OCI-M2 (cell line): ENCODE data around the gene RNF213.

Source experiments
- DNase-seq: peaks from one replicate; lab custom pipeline; 2025; ENCODE audit not compliant: unreplicated experiment; lab: John Stamatoyannopoulos, UW

The RNF213 gene

GRCh38 chr17:80347536-80347935, 86.9 kb downstream of the RNF213 start:
- DNase-seq, result no peak

- no peak for DNase-seq
Observed at GRCh38 chr17:80347948-80348351, 87.3 kb downstream of the RNF213 start.

- DNase-seq, result no peak
Observed at GRCh38 chr17:80348551-80349150, 88.0 kb downstream of the RNF213 start.

DNA sequence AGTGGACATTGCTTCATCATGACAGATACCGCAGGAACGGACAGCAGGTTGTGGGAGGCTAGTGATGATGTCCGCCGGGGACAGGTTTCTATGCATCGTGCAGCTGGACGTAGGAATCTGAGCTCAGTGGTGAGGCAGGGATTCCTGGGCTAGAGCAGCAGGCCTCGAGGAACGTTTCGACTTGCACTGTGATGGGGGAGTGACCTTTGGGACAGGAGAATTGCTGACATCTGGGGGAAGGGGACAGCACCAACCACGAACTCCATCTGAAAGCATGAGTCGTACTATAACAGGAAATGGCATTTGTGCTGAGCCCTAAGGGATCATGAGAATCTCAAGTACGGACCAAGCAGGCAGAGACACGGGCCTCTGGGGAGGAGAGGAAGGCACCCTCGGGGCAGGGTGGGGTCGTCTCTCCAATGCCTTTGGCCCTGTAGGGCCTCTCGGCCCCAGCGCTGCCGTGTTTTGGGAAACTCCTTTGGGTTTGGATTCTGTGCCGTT, 88.5 kb downstream of the RNF213 start:
- no peak for DNase-seq

GRCh38 chr17:80349751-80350150, 89.1 kb downstream of the RNF213 start:
- DNase-seq, result no peak

DNA sequence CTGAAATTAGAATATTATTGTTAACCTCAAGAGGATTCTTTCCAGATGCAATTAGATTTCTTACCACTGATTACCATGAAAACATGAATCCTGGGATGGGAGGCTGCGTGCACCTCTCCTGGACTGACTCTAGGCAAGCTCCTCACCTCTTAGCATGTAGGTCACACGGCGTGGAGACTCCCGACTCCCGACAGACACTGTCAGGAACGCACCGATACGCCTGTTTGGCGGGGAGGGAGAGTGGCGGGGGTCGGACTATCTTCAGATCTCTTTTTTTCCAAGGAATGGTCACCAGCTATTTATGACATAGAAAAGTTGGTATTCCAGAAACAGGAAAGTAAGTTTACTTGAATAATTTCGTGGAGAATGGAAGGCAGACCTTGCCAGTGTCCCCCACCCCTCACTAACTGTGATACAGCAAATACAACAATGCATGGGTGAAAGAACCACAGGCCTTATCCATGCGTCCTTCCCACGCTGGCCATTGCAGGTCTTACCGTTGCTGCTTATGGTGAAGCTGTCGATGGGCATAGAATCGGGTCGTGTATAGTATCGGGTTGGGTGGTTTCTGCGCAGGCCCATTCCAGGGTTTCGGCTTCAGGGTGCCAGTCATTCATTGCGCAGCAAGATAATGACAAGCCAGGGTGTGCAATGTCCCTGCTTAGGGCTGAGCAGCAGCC, 91.7 kb downstream of the RNF213 start:
- DNase-seq, result no peak

DNA sequence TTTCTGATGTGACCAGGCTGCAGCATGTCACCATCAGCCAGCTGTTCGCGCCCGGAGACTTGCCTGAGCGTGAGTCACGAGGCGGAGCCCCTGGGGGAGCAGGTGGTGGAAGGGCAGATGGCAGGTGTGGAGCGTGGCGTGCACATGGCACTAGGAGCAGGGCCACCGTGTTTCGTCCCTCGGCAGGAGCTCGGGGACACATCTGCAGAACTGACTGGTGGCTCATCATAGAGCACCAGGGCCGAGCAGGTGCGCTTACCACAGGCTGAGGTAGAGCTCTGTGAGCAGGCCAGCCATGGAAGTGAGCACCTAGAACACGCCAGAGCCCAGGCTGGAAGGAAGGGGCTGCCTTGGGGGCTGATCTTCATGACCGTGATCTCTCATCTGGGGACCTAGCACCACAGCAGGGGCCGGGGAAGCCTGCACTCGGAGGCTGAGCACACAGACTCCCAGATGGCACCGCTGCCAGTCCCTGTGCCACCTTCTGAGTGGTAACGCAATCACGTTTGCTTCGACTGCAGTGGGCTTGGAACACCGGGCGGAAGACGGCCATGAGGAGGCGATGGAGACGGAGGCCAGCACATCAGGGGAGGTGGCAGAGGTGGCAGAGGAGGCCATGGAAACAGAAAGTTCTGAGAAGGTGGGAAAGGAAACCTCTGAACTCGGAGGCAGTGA, 92.5 kb downstream of the RNF213 start:
- DNase-seq, result no peak

DNA sequence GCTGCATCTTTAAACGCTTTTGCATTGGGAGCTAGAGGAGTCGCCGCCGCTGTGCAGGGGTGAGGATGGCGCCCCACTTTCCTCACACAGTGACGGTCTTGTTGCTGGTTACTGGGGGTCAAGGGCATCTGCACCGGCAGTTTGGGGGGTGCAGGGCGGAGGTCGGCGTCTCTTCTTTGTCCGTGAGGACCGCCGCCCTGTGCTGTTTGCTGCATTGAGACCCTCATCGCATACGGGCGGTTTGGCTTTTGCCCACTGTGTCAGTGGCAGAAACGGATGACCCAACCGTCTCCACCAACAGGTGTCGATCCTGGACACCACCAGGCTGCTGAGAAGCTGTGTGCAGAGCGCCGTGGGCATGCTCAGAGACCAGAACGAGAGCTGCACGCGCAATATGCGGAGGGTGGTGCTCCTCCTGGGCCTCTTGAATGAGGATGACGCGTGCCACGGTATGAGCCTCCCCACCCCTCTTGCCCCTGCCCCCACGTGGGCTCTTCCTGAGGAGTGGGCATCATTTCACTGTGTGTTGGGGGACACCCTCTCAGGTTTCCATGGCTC, 93.1 kb downstream of the RNF213 start:
- no peak for DNase-seq

DNA sequence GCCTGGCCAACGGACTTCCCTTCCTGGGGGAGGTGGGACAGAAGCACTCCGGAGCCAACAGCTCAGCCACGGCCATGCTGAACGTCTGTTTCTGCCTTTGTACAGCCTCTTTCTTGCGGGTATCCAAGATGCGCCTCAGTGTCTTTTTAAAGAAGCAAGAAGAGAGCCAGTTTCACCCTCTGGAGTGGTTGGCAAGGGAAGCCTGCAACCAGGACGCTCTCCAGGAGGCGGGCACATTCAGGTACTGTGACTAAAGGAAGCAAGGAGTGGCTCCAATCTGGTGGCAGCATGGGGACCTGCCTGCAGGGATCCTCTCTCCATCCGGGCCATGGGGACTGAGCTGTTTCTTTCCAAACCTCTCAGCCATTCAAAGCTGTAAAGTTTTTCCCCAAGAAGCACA, 93.7 kb downstream of the RNF213 start:
- no peak for DNase-seq

DNA sequence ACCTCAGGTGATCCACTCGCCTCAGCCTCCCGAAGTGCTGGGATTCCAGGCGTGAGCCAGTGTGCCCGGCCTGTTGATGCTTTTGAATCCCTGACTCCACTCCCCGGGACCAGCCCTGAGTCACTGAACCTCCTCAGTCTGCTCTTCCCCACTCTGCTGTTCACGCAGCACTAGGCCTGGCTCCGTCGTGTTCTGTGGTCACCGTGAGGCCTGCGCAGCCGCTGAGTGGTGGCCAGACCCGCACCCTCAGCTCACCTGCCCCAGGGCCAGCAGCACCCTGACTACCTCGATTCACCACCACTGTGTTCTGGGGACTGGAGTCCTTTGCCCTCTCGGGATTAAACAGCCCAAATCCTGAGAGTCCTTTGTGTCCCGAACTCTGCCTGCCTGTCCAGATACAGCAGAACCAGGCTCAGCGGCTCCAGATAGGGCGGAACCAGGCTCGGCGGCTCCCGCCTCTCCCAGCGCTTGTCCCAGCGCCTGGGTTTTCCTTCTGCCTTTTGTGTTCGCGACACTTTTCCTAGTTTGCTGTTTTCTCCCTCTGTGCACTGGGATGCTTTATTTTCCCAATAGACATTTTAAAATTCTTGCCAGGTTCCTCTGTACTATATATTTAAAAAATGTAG, 95.7 kb downstream of the RNF213 start:
- no peak for DNase-seq

DNA sequence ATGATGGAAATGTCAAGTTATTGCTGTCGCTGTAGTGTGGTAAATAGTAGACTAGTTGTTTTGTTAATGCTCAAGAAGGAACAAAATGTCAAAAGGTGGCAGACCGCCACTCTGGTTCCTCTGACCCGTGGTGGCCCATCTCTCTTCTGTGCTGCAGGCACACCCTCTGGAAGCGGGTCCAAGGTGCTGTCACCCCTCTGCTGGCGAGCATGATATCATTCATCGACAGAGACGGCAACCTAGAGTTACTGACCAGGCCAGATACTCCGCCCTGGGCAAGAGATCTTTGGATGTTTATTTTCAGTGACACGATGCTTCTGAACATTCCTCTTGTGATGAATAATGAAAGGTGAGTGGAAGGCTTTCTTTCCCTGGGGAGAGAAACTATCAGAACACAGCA, 97.5 kb downstream of the RNF213 start:
- DNase-seq, result no peak

GRCh38 chr17:80358861-80359260, 98.2 kb downstream of the RNF213 start:
- no peak for DNase-seq

GRCh38 chr17:80359422-80360110, 98.9 kb downstream of the RNF213 start:
- no peak for DNase-seq

DNA sequence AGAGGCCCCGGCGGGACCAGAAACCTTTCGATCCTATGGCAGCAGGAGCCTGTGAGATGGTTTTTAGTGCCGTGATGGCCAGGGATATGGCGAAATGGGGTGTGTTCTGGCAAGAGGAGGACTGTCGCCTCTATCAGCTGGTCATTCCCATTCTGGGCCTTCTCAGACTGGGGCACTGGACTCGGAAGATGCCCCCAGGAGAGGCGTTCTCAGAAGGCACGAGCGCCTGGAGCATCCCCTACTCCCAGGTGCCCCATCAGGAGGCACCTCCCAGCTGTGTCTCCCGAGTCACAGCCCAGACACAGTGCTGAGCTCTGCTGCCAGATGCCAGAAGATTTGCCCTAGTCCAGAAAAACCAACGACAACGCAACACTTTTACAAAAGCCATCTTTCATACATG, 99.7 kb downstream of the RNF213 start:
- no peak for DNase-seq

DNA sequence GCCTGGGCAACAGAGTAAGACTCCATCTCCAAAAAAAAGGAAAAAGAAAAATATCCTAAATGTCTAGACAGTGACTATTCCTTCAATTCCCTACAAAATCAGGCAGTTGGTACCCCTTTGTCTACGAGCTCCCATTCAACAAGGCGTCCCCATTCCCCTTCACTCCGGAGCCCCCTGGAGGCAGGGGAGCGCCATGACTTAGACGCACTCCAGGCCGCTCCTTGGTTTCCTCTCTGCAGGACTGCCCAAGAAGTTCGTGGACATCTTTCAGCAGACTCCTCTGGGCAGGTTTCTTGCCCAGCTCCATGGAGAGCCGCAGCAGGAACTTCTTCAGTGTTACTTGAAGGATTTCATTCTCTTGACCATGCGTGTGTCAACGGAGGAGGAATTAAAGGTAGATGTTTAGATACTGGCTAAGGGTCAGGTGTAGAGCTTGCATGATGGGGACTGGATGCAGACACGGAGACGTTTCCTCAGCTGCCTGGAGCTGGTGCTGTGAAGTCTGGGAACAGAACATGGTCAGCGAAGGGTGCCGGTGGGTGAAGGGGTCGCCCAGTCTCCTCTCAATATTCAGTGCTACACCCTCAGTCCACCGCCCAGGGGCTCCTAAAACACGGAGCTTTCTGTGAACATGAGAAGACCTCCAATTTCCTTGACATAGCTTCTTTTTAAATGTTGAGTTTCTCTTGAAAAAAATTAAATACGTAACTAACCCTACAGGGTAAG, 101.0 kb downstream of the RNF213 start:
- no peak for DNase-seq

- no peak for DNase-seq
Observed at GRCh38 chr17:80362428-80363119, 101.9 kb downstream of the RNF213 start.

GRCh38 chr17:80363120-80363515, 102.5 kb downstream of the RNF213 start:
- DNase-seq, result no peak

GRCh38 chr17:80363518-80364090, 103.0 kb downstream of the RNF213 start:
- DNase-seq, result no peak

- no peak for DNase-seq
Observed at GRCh38 chr17:80364091-80364691, 103.5 kb downstream of the RNF213 start.
